GM18858 (cell line): ENCODE measurements around the gene MYO10.

ENCODE experiments used
- ATAC-seq: cut with Tn5 transposase; IDR thresholded peaks from one replicate; pipeline ENCODE4 v1.9.1; 2021; ENCODE audit not compliant: unreplicated experiment

MYO10 gene

GRCh38 chr5:16819522-16820167 is 116.4 kb downstream of the MYO10 start:
- no peak for ATAC-seq

GRCh38 chr5:16815432-16815831 is 120.7 kb downstream of the MYO10 start:
- ATAC-seq: no peak

- ATAC-seq: no peak
These were observed 123.2 kb downstream of the MYO10 start for GRCh38 chr5:16812911-16813310.

- ATAC-seq: no peak
These were observed 123.6 kb downstream of the MYO10 start for GRCh38 chr5:16812448-16812847.

- ATAC-seq: no peak
These were observed 125.8 kb downstream of the MYO10 start for GRCh38 chr5:16810208-16810854.

- ATAC-seq: no peak
These were observed 126.5 kb downstream of the MYO10 start for GRCh38 chr5:16809395-16810207.

- ATAC-seq: no peak
These were observed 127.1 kb downstream of the MYO10 start for GRCh38 chr5:16809010-16809394.

- no peak for ATAC-seq
These were observed 128.1 kb downstream of the MYO10 start for GRCh38 chr5:16808021-16808420.

- no peak for ATAC-seq
These were observed 128.6 kb downstream of the MYO10 start for GRCh38 chr5:16807547-16807864.

- ATAC-seq: no peak
These were observed 129.2 kb downstream of the MYO10 start for GRCh38 chr5:16806711-16807546.

- no peak for ATAC-seq
These were observed 130.6 kb downstream of the MYO10 start for GRCh38 chr5:16805486-16805885.

GRCh38 chr5:16803831-16804230 is 132.3 kb downstream of the MYO10 start:
- ATAC-seq: no peak

- no peak for ATAC-seq
These were observed 135.6 kb downstream of the MYO10 start for GRCh38 chr5:16800477-16800876.

- no peak for ATAC-seq
These were observed 136.3 kb downstream of the MYO10 start for GRCh38 chr5:16799796-16800195.

GRCh38 chr5:16797951-16798350 is 138.1 kb downstream of the MYO10 start:
- ATAC-seq: no peak

GRCh38 chr5:16794269-16794913 is 141.7 kb downstream of the MYO10 start:
- no peak for ATAC-seq

GRCh38 chr5:16792598-16793275 is 143.4 kb downstream of the MYO10 start:
- no peak for ATAC-seq

GRCh38 chr5:16791904-16792597 is 144.0 kb downstream of the MYO10 start:
- ATAC-seq: no peak

- no peak for ATAC-seq
These were observed 144.9 kb downstream of the MYO10 start for GRCh38 chr5:16791036-16791705.
